HG02943 (cell line): ENCODE results near the gene TMEM14B.
"Not testable (repeated sequence)": the region's sequence is repeated elsewhere in the genome, so short reads cannot be mapped to it uniquely, and the experiment has no call there.

Experiments used
- ATAC-seq: cut with Tn5 transposase; IDR thresholded peaks from one replicate; pipeline ENCODE4 v1.9.1; 2021; ENCODE audit warnings: mild to moderate bottlenecking, low read depth, moderate library complexity; ENCODE audit not compliant: unreplicated experiment

TMEM14B gene

GRCh38 chr6:10747251-10747972, at the start of gene TMEM14B:
Gene TMEM14B (plus strand): TSS chr6:10747805. CDS start chr6:10749246, 1,441 bp downstream.
- peak; percentile 94 for ATAC-seq

DNA sequence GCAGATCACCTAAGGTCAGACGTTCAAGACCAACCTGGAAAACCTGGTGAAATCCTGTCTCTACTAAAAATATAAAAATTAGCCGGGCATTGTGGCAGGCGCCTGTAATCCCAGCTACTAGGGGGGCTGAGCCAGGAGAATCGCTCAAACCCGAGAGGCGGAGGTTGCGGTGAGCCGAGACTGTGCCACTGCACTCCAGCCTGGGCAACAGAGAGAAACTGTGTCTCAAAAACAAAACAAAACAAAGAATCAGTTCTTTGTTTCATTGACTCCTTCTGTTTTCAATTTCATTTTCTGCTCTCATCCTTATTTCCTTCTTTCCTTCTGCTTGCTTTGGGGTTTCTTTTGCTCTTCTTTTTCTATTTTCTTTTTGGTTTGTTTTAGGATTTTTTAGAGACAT, 33.6 kb upstream of the TMEM14B start:
- no peak for ATAC-seq

GRCh38 chr6:10719296-10719963, 28.2 kb upstream of the TMEM14B start:
- ATAC-seq = no peak

DNA sequence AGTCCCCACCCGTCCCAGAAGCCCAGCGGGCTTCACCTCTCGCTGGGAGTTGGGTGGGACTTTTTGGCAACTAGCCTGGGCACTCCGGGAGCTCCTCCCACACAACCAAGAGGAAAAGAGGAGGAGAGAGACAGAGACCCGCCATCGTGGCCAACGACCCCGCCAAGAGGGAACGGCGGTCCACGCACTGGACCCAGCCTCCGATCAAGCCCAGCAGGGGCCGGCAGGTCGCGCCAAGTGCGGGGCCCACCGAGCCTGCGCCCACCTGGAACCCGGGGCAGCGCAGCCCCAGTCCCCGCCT, 27.7 kb upstream of the TMEM14B start:
- no peak for ATAC-seq

DNA sequence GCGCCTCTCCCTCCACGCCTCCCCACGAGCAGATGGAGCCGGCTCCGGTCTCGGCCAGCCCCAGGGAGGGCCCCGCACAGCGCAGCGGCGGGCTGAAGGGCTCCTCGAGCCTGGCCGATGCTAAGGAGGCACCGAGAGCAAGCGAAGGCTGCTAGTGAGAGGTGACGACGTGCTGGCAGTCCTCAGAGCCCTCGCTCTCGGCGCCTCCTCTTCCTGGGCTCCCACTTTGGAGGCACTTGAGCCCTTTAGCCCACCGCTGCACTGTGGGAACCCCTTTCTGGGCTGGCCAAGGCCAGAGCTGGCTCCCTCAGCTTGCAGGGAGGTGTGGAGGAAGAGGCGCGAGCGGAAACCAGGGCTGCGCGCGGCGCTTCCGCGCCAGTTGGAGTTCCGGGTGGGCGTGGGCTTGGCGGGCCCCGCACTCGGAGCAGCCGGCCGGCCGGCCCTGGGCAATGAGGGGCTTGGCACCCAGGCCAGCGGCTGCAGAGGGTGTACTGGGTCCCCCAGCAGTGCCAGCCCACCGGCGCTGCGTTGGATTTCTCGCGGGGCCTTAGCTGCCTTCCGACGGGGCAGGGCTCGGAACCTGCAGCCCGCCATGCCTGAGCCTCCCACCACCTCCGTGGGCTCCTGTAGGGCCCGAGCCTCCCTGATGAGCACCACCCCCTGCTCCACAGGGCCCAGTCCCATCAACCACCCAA, 27.2 kb upstream of the TMEM14B start:
- no peak for ATAC-seq

DNA sequence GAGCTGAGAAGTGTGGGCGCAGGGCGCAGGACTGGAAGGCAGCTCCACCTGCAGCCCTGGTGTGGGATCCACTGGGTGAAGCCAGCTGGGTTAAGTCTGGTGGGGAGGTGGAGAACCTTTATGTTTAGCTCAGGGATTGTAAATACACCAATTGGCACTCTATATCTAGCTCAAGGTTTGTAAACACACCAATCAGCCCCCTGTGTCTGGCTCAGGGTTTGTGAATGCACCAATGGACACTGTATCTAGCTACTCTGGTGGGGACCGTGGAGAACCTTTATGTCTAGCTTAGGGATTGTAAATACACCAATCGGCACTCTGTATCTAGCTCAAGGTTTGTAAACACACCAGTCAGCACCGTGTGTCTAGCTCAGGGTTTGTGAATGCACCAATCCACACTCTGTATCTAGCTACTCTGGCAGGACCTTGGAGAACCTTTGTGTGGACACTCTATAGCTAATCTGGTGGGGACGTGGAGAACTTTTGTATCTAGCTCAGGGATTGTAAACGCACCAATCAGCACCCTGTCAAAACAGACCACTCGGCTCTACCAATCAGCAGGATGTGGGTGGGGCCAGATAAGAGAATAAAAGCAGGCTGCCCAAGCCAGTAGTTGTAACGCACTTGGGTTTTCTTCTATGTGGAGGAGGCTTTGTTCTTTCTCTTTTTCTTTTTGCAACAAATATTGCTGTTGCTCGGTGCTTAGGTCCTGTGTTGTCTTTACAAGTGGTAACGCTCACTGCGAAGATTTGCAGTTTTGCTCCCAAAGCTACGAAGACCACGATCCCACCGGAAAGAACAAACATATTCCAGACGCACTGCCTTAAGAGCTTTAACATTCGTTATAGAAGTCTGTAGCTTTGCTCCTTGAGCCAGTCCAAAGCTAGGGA, 26.4 kb upstream of the TMEM14B start:
- not testable (repeated sequence) for ATAC-seq

DNA sequence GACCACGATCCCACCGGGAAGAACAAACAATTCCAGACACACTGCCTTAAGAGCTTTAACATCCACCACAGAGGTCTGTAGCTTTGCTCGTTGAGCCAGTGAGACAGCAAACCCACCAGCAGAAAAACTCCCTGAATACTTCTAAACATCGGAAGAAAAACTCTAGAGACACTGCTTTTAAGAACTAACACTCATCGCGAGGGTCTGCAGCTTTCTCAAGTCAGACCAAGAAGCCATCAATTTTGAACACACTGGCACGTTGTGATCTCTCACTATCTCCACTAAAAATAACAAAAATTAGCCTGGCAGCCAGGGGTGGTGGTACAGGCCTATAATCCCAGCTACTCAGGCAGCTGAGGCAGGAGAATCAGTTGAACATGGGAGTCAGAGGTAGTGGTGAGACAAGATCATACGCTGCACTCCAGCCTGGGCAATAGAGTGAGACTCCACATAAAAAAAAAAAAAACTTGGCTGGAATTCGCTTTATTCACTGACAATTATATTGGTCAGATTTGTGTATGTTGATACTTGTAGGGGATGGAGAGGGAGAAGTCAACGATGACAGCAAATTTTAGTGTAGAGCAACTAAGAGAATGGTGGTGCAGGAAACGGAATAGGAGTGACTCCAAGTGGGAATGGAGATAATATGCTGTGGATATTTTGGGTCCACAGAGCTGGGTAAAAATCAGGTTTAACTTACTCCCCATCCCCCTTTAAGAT, 25.6 kb upstream of the TMEM14B start:
- ATAC-seq = no peak

DNA sequence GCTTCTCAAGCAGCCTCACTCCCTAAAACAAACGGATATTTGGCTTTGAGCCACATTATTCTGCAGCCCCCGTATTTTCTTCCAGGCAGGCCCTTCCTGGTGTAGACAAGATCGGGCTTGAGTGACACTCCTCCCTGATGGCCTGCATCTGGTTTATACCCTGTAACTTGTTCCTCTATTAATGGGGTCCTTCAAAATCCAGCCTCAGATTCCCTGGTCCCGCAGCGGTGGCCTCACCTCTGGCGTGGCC, 25.1 kb upstream of the TMEM14B start:
- ATAC-seq = no peak

- peak; percentile 98 for ATAC-seq
Observed at GRCh38 chr6:10722820-10723566, 24.6 kb upstream of the TMEM14B start, which contains the start of gene TMEM14C. Gene TMEM14C (plus strand): TSS chr6:10723070. CDS start chr6:10724614, 1,544 bp downstream.

DNA sequence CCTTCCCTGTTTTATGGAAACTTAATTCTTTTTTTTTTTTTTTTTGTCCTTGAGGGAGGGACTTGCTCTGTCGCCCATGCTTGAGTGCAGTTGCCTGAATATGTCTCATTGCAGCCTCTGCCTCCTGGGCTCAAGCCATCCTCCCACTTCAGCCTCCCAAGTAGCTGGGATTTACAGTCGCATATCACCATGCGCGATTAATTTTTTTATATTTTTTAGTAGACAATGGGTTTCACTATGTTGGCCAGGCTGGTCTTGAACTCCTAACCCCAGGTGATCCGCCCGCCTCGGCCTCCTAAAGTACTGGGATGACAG, 24.1 kb upstream of the TMEM14B start:
- no peak for ATAC-seq

DNA sequence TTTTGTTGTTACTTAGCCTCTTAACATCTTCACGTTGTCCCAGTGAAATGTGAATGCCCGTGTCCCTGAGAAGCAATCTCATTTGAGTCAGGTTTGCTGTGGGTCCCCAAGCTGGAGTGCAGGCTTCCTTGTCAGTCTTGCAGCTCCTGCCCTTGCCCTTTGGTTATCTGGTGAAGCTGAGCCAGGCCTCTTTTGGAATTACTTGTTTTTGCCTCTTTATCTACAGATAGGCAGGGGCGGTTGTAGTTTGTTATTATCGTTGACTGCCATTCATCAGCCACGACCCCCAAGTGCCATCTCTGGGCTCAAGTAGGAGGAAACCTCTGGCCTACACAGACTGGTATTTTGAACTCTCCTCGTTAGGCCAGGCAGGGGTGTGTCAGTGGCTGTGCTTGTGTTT, 22.6 kb upstream of the TMEM14B start:
- no peak for ATAC-seq

DNA sequence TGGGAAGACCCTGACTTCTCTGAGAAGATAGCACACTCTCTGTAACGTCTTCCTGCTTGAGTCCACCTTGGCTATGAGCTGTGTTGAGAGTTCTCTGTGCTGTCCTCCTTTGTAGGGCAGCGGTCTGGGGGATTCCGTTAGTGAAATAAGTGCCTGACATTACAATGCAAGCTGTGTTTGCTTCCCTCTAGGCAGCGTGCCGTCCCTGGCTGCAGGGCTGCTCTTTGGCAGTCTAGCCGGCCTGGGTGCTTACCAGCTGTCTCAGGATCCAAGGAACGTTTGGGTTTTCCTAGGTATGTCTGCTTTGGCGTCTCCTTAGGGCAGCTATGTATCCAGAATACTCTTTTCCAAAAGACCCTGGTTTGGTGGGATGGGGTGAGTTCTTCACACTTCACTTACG, 21.9 kb upstream of the TMEM14B start:
- ATAC-seq = no peak

GRCh38 chr6:10730254-10730653, 17.4 kb upstream of the TMEM14B start:
- no peak for ATAC-seq

- no peak for ATAC-seq
Observed at GRCh38 chr6:10733151-10733715, 14.4 kb upstream of the TMEM14B start.

- ATAC-seq = no peak
Observed at GRCh38 chr6:10733863-10734262, 13.7 kb upstream of the TMEM14B start.

DNA sequence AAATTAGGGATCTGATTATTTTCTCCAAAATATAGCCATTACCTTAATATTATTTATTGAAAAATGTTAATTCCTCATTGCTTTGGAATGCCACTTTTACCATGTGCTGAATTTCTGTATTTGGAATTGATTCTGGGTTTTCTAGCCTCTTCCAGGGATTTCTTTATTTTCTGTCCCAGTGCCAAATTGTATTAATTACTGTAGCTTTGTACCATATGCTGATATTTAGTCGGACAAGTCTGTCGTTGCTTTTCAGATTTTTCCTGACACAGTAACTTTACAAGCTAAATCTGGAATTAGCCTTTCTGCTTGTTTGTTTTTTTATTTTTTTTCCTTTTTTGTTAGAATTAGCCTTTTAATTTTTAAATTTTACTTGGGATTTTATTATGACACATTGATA, 10.9 kb upstream of the TMEM14B start:
- no peak for ATAC-seq

GRCh38 chr6:10740061-10740460, 7.5 kb upstream of the TMEM14B start:
- ATAC-seq = no peak

GRCh38 chr6:10741643-10742042, 6.0 kb upstream of the TMEM14B start:
- not testable (repeated sequence) for ATAC-seq

DNA sequence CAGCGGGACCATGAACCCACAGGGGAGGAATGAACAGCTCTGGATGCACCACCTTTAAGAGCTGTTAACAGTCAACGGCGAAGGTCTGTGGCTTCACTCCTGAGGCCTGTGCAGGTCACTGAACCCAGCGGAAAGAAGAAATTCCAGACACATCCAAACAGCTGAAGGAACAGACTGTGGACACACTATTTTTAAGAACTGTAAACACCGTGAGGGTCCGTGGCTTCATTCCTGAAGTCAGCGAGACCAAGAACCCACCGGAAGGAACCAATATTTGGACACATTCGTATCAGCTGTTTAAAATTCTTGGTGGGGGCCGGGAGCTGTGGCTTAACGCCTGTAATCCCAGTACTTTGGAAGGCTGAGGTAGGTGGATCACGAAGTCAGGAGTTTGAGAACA, 5.4 kb upstream of the TMEM14B start:
- ATAC-seq = no peak

- ATAC-seq = no peak
Observed at GRCh38 chr6:10743515-10743914, 4.1 kb upstream of the TMEM14B start.
